T-helper 1 cell treated with Interleukin-12 subunit alpha and Interleukin-12 subunit beta and Interleukin-4 antibody, amounts not matched to agents 30 μg/mL and 1 μg/mL, for 36 hours (primary cell): Measurements from ENCODE around the gene EDEM3.

Source experiments
- H3K27ac Mint-ChIP-seq: one replicate; pipeline ENCODE4 v1.8.0; 2021; ENCODE audit warnings: mild to moderate bottlenecking, mixed read lengths
- H3K27me3 Mint-ChIP-seq: one replicate; pipeline ENCODE4 v1.8.0; 2021; ENCODE audit warnings: low read depth, mixed read lengths
- H3K36me3 Mint-ChIP-seq: one replicate; pipeline ENCODE4 v1.8.0; 2021; ENCODE audit warnings: low read depth, mixed read lengths
- H3K4me1 Mint-ChIP-seq: one replicate; pipeline ENCODE4 v1.8.0; 2021; ENCODE audit warnings: low read depth, mixed read lengths
- H3K4me3 Mint-ChIP-seq: one replicate; pipeline ENCODE4 v1.8.0; 2021; ENCODE audit warnings: mild to moderate bottlenecking, moderate library complexity, mixed read lengths
- H3K9me3 Mint-ChIP-seq: one replicate; pipeline ENCODE4 v1.8.0; 2021; ENCODE audit warnings: mixed read lengths

The EDEM3 gene

DNA sequence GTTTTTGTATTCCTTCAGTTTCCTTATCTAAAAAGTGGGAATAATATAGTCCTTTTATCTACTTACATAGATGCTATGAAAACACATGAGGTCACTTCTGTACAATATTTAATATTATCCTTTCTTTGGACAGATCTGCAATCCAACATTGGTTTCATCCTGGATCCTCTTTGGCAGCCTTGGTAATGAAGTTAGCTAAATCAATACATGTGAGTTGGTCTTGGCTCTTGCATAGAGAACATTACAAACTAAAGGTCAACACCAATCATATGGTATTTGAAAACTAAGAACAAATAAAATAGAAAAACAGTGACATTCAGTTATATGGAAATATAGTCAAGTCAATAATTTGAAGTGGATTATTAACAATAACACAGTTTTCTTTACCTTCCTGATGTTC lies 3.2 kb upstream of the EDEM3 start:
- H3K27me3 Mint-ChIP-seq: peaks cover 20% of the 10 kb centered on the region

DNA sequence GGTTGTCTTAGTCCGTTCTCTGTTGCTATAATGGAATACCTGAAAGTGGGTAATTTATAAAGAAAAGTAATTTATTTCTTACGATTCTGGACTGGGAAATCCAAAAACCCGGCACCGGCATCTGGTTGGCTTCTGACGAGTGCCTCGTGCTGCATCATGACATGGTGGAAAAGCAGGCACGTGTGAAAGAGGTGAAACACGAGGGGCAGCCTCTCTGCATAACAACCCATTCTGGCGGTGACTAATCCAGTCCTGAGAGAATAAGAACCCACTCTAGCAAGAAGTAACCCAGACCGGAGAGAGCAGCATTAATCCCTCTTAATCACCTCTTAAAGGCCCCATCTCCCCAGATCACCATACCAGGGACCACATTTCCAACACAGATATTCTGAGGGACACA lies 2.7 kb upstream of the EDEM3 start:
- H3K4me3 Mint-ChIP-seq: no peak overlapping the region
- H3K27me3 Mint-ChIP-seq: peaks cover 20% of the 10 kb centered on the region
- peaks cover 6% of the 10 kb centered on the region for H3K36me3 Mint-ChIP-seq
- H3K27ac Mint-ChIP-seq: no peak overlapping the region
- H3K4me1 Mint-ChIP-seq: peaks cover 26% of the 10 kb centered on the region
- no peaks in the 10 kb centered on the region for H3K9me3 Mint-ChIP-seq

More for the DNA sequence above, 3.2 kb upstream of the EDEM3 start:
- Mint-ChIP-seq H3K36me3 (peaks cover 6% of the 10 kb centered on the region), H3K4me1 (peaks cover 24% of the 10 kb centered on the region), H3K27ac (no peak overlapping the region), H3K4me3 (no peak overlapping the region), H3K9me3 (no peaks in the 10 kb centered on the region)

DNA sequence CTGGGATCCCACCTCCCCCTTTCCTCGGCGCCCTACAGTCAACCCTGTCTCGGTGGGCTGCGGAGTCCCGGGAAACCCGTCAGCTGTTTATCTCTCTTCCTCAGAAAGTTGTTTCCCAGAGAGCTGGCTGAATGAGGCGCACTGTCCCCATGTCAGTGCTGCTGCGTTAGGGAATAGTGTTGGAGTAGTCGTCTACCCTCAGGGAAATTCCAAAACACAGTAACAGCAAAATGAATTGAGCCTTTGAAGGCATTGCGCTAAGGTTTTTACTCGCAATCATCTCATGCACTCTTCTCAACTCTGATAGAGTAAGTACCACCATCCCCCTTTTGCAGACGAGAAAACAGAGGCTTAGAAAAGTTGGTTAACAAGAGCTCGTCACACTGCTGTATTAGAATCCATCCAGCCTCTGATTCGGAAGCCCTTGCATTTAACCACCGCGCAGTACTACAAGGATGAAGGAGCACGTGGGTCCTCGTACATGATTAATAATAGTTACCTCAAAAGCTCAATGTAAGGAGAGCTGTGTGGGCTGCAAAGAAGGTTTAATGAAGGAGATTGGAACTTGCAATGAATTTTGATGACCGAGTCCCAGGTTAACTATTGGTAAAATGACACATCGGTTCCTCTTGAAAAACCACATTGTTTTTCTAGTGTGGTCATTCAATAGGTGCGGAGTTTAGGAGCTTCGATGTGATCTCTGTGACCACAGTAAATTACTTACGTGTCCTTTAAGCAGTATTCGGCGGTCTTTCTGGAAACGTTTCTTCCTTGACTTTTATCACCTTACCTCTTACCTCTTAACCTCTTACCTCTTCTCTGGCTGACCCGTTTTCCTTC lies 788 bp upstream of the EDEM3 start:
- peaks cover 17% of the 10 kb centered on the region for H3K27me3 Mint-ChIP-seq
- peaks cover 28% of the 10 kb centered on the region for H3K4me1 Mint-ChIP-seq
- peaks cover 6% of the 10 kb centered on the region for H3K36me3 Mint-ChIP-seq
- H3K27ac Mint-ChIP-seq: peak overlapping the region; percentile 82
- no peaks in the 10 kb centered on the region for H3K9me3 Mint-ChIP-seq
- peak overlapping the region; percentile 85 for H3K4me3 Mint-ChIP-seq

DNA sequence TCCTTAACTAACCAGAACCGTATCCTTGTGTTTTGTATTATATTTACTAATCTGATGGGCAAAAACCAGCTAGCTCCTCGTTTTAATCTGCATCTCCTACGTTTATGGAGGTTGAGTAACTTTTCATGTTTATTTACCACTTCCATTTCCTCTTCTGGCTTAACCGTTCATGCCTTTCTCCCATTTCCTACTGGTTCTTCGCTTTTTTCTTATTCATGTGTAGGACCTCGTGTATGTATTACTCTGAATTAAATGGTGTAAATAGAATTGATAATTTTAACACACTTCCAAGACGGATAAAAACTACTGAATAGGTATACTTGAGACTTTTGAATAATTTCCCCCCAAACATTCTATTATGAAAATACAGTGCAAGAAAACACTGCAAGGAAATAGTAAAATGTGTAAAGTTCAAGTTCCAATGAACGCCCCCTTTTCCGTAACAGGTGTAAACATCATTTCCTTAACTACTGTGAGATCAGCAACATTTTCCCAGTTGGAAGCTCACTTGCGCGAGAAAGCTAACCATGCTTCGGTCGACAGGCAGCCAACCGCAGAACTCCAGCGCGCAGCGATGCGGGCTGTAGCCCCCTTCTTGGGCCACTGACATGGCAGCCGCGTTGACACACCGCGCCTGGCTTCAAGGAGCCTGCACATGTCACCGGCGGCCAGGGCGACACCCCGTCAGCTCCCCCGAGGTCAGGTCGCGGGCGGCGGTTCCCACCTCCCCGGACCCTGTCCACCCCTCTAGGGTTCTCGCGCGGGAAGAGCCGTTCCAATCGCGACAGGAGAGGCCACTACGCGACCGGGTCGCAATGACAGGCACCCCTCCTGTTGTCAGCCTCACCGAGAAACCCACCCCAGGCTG lies 816 bp downstream of the EDEM3 start:
- Mint-ChIP-seq H3K4me3 (peak overlapping the region; percentile 85), H3K4me1 (peaks cover 28% of the 10 kb centered on the region), H3K9me3 (no peaks in the 10 kb centered on the region), H3K27me3 (peaks cover 12% of the 10 kb centered on the region), H3K36me3 (peaks cover 6% of the 10 kb centered on the region), H3K27ac (peak overlapping the region; percentile 82)

DNA sequence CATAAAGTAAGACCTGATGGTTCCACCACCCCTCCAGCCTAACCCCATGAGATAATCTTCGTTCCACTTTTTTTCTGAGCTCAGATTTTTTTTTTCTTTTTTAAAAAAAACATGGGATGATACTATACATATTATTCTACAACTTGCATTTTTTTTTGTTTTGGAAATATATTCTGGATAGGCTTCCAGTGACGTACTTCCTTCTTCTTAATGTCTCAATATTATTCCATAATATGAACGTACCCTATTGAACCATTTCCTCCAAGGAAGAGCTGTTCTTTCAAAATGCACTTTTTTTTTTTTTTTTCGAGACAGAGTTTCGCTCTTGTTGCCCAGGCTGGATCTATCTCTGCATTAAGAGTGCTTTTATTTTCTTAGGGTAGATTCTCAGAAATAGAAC lies 1.5 kb downstream of the EDEM3 start:
- Mint-ChIP-seq H3K27me3 (peaks cover 12% of the 10 kb centered on the region), H3K4me1 (peaks cover 28% of the 10 kb centered on the region), H3K36me3 (peaks cover 6% of the 10 kb centered on the region), H3K9me3 (no peaks in the 10 kb centered on the region), H3K4me3 (peak overlapping the region; percentile 85), H3K27ac (peak overlapping the region; percentile 82)

DNA sequence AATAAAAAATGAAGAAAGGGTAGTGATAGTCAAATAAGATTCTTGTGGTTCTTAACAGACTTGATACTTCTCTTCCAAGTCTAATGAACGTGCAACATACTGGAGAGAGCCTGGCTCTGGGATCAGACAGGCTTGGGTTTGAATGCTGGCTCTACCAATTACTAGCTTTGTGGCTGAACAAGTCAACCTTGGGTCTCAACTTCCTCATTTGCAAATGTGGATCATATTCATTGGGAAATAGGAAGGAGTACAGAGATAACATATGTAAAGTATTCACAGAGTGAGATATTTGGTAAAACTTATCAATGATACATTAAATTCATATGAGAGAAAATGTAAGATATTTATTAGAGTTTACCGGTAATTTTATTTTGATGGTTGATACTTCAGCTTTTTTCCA lies 2.0 kb downstream of the EDEM3 start:
- Mint-ChIP-seq H3K36me3 (peaks cover 6% of the 10 kb centered on the region), H3K9me3 (no peaks in the 10 kb centered on the region), H3K27me3 (peaks cover 8% of the 10 kb centered on the region), H3K4me3 (peak overlapping the region; percentile 47), H3K4me1 (peaks cover 28% of the 10 kb centered on the region), H3K27ac (no peak overlapping the region)

DNA sequence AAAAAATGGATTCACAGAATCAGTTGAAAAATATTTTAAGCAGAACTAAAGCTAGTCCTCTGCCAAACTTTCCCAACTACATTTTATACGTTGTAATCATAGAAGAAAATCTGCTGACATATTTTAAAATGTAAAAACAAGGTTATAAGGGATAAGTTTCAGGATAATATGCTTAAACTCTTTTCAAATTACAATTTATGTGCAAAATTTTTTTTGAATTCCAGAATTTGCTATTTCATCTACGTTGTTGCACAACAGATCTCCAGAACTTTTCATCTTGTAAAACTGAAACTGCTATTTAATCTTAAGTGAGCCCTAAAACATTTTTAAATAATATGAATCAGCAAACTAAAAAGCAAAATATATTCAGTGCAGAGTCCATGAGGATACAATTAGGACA lies 5.9 kb downstream of the EDEM3 start:
- Mint-ChIP-seq H3K4me3 (no peak overlapping the region), H3K4me1 (peaks cover 35% of the 10 kb centered on the region), H3K36me3 (peaks cover 13% of the 10 kb centered on the region), H3K27me3 (no peaks in the 10 kb centered on the region), H3K27ac (no peak overlapping the region), H3K9me3 (no peaks in the 10 kb centered on the region)

DNA sequence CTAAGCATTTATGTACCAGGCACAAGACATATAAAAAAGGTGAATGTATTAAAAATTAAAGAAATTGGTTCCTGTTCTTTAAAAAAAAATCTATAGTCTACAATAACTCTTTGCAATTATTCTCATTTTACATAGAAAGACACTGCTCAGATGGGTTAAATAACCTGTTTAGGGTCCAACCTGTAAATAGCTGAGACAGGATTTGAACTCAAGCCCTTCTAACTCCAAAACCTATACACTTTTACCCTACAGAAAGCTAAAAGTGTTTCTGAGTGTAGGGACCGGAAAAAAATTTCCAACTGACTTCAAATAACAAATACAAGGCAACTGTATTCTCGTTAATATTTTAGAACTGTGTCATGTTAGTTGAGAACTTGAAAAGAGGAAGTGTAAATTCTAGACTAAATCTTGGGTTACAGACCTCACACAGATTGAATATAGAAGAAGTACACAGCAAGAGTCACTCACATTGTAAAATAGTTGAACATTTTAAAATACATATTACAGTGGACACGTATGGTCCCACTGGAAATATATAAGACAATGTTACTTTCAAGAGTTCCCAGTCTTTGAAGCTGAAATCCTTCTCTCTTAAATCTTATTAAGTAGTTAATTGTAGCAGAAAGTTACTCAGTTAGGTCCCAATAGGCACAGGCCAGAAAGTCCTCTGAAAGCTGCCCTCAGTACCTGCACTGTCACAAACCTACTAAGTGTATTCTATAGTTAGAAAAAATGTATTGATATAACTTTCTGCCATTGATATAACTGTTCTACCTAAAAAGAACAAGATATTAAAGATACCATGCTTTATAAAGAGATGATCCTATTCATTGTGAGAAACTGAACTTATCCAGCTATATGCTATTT lies 7.3 kb downstream of the EDEM3 start:
- no peaks in the 10 kb centered on the region for H3K9me3 Mint-ChIP-seq
- H3K36me3 Mint-ChIP-seq: peaks cover 8% of the 10 kb centered on the region
- H3K27me3 Mint-ChIP-seq: no peaks in the 10 kb centered on the region
- no peak overlapping the region for H3K4me3 Mint-ChIP-seq
- H3K27ac Mint-ChIP-seq: no peak overlapping the region
- peaks cover 33% of the 10 kb centered on the region for H3K4me1 Mint-ChIP-seq

DNA sequence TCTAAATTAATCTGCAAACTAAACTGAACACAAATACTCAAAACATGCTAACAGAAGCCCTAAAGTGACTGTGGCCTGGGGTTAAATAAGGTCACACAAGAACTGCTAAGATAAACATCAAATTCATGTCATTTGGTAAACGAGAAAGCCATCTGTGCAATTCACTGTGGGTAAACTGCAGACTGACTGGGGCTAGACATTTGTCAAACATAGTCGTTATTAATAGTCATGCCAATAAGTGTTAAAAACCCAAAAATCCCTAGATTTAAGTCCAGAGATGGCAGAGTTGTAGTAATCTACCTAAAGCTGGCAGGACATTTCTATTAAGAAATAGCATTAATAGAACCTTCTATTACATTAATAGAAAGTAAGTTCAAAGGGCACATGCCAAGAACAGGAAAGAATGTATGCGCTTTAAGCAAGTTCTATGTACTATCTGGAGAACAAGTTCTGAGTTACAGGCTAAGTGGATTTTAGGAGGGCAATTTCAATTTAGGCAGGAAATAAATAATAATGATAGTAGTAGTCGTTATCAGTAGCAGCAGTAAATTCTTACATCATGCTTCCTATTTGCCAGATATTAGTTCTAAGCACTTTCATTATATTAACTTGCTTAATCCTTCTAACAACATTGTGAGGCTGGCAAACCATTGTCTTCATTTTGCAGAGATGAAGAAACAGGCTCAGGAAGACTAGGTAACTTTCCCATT lies 8.6 kb downstream of the EDEM3 start:
- H3K27ac Mint-ChIP-seq: peak overlapping the region; percentile 29
- peaks cover 12% of the 10 kb centered on the region for H3K36me3 Mint-ChIP-seq

DNA sequence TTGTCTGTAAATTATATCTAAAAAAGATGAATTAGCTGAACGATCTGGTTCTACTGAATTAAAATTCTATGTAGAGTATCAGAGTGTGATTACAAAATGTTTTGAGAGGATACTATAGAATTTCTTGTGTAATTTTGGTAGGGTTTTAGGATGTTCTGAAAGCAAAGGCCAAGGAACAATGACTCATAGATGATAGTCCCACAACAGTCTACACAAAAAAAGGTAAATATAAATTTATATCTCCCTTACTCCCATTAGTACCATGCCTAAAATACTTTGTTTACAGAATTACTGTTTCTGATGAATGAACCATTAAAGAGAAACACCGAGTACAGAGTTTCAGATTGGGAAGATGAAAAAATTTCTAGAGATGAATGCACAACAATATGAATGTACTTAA lies 9.5 kb downstream of the EDEM3 start:
- no peak overlapping the region for H3K4me3 Mint-ChIP-seq
- no peak overlapping the region for H3K27ac Mint-ChIP-seq
- H3K27me3 Mint-ChIP-seq: no peaks in the 10 kb centered on the region
- H3K4me1 Mint-ChIP-seq: peaks cover 36% of the 10 kb centered on the region
- H3K36me3 Mint-ChIP-seq: peaks cover 12% of the 10 kb centered on the region
- no peaks in the 10 kb centered on the region for H3K9me3 Mint-ChIP-seq

More for the DNA sequence above, 8.6 kb downstream of the EDEM3 start:
- Mint-ChIP-seq H3K27me3 (no peaks in the 10 kb centered on the region), H3K4me1 (peaks cover 38% of the 10 kb centered on the region), H3K9me3 (no peaks in the 10 kb centered on the region), H3K4me3 (no peak overlapping the region)

DNA sequence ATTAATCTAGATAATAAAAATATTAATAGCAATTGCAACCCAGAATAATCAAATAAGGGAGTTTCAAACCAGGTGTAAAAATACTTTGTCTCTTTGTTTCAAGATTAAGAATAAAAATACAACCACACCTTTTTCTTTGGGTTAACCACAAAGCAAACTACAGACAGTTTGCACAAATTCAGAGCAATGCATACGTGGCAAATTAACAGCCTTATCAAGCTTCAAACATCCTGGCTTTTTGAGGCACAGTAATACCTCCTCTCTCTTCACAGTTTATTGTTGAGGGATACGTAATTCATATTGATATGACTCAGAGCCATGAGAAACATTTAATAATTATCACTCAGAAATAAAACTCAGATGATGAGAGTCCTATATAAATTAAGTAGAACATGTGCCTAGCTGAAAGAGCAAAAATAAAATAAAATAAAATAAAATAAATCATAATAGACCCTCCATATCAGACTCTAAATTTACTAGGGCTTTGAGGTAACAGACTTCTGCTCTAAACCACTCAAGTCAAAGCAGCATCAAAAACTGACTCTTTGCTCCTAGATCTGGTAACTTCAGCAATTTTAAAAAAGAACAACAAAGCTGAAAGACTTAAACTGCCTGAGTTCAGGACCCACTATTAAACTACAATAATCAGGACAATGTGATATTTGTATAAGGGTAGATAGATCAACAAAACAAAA lies 11.4 kb downstream of the EDEM3 start:
- no peaks in the 10 kb centered on the region for H3K9me3 Mint-ChIP-seq

DNA sequence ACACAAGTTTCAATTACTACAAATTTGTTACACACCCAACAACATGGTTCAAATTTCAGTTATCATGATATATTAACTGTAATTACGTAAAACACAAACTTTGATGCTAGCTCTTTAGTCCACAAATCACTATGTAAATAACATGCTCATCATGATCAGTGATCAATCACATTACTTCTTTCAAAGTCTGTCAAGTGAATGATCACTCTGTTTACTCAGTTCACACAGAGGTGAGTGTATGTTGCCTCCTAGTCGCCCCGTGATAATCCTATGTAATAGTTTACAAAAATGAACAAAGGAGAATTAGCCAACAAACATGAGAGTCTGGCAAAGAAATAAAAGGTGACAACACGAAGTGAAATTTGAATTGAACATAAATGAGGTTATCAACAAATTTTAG lies 14.3 kb downstream of the EDEM3 start:
- H3K27ac Mint-ChIP-seq: no peak overlapping the region
- H3K4me3 Mint-ChIP-seq: no peak overlapping the region
- no peaks in the 10 kb centered on the region for H3K9me3 Mint-ChIP-seq
- H3K27me3 Mint-ChIP-seq: no peaks in the 10 kb centered on the region
- H3K4me1 Mint-ChIP-seq: peaks cover 26% of the 10 kb centered on the region
- H3K36me3 Mint-ChIP-seq: peaks cover 19% of the 10 kb centered on the region

More for the DNA sequence above, 11.4 kb downstream of the EDEM3 start:
- Mint-ChIP-seq H3K36me3 (peaks cover 12% of the 10 kb centered on the region), H3K27me3 (no peaks in the 10 kb centered on the region), H3K4me1 (peaks cover 36% of the 10 kb centered on the region), H3K27ac (peak overlapping the region; percentile 65), H3K4me3 (peak overlapping the region; percentile 49)

DNA sequence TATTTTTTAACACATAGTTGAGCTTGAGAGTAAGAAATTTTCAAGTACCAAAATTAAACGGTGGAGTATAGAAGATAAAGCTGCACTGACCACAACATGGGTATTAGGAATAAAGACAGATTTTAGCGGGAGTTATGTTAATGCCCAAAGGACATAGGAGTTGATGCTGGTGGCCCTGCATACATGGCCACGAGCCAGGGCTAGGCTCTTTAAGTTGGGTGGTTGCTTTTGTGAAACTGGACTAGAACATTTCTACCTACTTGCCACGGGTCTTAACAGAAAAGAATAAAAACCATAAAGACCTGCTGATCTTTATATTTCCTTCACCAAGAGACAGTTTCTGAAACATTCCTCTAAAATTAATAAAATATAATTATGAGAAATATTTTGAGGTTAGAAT lies 14.9 kb downstream of the EDEM3 start:
- Mint-ChIP-seq H3K4me3 (no peak overlapping the region), H3K27me3 (no peaks in the 10 kb centered on the region), H3K9me3 (no peaks in the 10 kb centered on the region), H3K4me1 (peaks cover 21% of the 10 kb centered on the region), H3K36me3 (peaks cover 19% of the 10 kb centered on the region), H3K27ac (no peak overlapping the region)
